ENCODE data around the gene BMP7. TPM values are rescaled to one million over a fixed set of nuclear protein-coding genes. Genes with fewer than 3 reads are reported as not detected.

The BMP7 gene
- total and polyA plus RNA-seq, 9 of the 15 experiments (the other 6 are each of a cell fraction or from before 2014, with no cell fraction given): 0.18 TPM; not detected in 8

GRCh38 chr20:57199656-57200405, 66.6 kb downstream of the BMP7 start:
- ChIA-PET CTCF (ENCODE audit: low intra/inter-chr PET ratio) (no interaction called here), POLR2A (no interaction called here)
- no peaks in the 10 kb centered on the region for H3K79me2 ChIP-seq (ENCODE audit: control insufficient read depth, insufficient read depth, low read length)
- peaks cover 4 to 57% of the 10 kb centered on the region in 2 experiments for H3K27me3 ChIP-seq (ENCODE audit: control insufficient read depth in 2 of 2, insufficient read depth in 2 of 2, low read length in 2 of 2)
- TF ChIP-seq MGA (IDR thresholded peaks at IDR 0.05): no peak
- peak in 1 of 3 experiments; percentile 54; a peak in 1 of 6 replicates for TF ChIP-seq ZBTB11 (CRISPR knock-in tag; IDR thresholded peaks at IDR 0.05)
- no peak overlapping the region for H3K4me2 ChIP-seq (ENCODE audit: insufficient read depth, low read length)
- BruUV-seq (replicated peaks): no TSS peak
- WGBS (ENCODE audit: insufficient coverage, low coverage, missing lambda C conversion rate): under 1% methylated on average over 16 of the region's 16 CpGs
- H4K20me1 ChIP-seq (replicated peaks; ENCODE audit: control insufficient read depth, insufficient read depth, low read length): no peaks in the 10 kb centered on the region
- no peaks in the 10 kb centered on the region for H3K36me3 ChIP-seq (ENCODE audit: control insufficient read depth, insufficient read depth, low read length)
- H3K9me1 ChIP-seq (ENCODE audit: control insufficient read depth, insufficient read depth, low read length): no peaks in the 10 kb centered on the region
- in situ Hi-C loops (cut with MboI) (no loop called here), intact Hi-C loops (cut with micrococcal nuclease) (no loop called here)
- H3K27ac ChIP-seq (ENCODE audit: extremely low read depth, low read depth, low read length): no peak overlapping the region
- H3K9me3 ChIP-seq (replicated peaks; ENCODE audit: control insufficient read depth, insufficient read depth, low read depth, low read length): no peaks in the 10 kb centered on the region
- no peak overlapping the region for H3K9ac ChIP-seq (ENCODE audit: insufficient read depth in 1 of 2, low read depth in 2 of 2, low read length in 2 of 2)
- ATAC-seq: no peak
- H2AFZ ChIP-seq (ENCODE audit: low read depth, low read length): no peak overlapping the region
- H3K4me3 ChIP-seq: no peak overlapping the region
- no peak for DNase-seq (ENCODE audit: extremely low read depth in 1 of 4, low spot score in 3 of 4)
- no peak for FAIRE-seq
- no peaks in the 10 kb centered on the region for H3K4me1 ChIP-seq (replicated peaks in 1 of 2; ENCODE audit: control insufficient read depth in 2 of 2, insufficient read depth in 2 of 2, low read length in 2 of 2)

All from K562 (cell line).